Panc1 (cell line): ENCODE measurements around the gene NIPAL3. TPM values are rescaled to one million over a fixed set of nuclear protein-coding genes. Genes with fewer than 3 reads are reported as not detected.

Experiments used
- ATAC-seq: fragments of 200-7000 bp; cut with Tn5 transposase; 2 replicates; pipeline ENCODE4 v1.9.1; 2020; ENCODE audit warnings: mild to moderate bottlenecking, moderate library complexity
- BruUV-seq: library from RNA; stranded (reverse); fragments of 400-500 nt; replicated peaks from 2 replicates; lab custom pipeline; 2021; lab: Mats Ljungman, UMichigan
- CTCF ChIA-PET: fragments of 300-600 bp; sonication (Branson Sonifier 250); formaldehyde crosslinking; loops from one replicate; lab custom pipeline; 2022; ENCODE audit warnings: antibody characterized with exemption; lab: Charles Lee
- POLR2A ChIA-PET: fragments of 300-600 bp; sonication (Branson Sonifier 250); formaldehyde crosslinking; loops from one replicate; lab custom pipeline; 2022; ENCODE audit warnings: antibody characterized with exemption; lab: Charles Lee
- DNase-seq: peaks from one replicate; pipeline ENCODE4 v3.0.0-alpha.2; 2010; ENCODE audit warnings: low read depth, low spot score
- H3K27ac ChIP-seq: 2 replicates; pipeline ENCODE4 v1.5.1; 2011; ENCODE audit warnings: mild to moderate bottlenecking, low read length, inconsistent platforms
- H3K27me3 ChIP-seq: fragments of 200-500 bp; sonication (Bioruptor generic); 2 replicates; pipeline ENCODE4 v1.6.0; 2014; ENCODE audit warnings: low read length, inconsistent platforms; ENCODE audit not compliant: control insufficient read depth, insufficient read depth
- H3K36me3 ChIP-seq: fragments of 200-500 bp; sonication (Bioruptor generic); 2 replicates; pipeline ENCODE4 v1.5.1; 2014; ENCODE audit warnings: inconsistent platforms, mild to moderate bottlenecking, low read length, moderate library complexity; ENCODE audit not compliant: control insufficient read depth, insufficient read depth
- H3K4me1 ChIP-seq: 2 replicates; pipeline ENCODE4 v1.5.1; 2011; ENCODE audit warnings: inconsistent platforms, mild to moderate bottlenecking, low read length, moderate library complexity; ENCODE audit not compliant: control insufficient read depth, insufficient read depth
- H3K4me3 ChIP-seq, 2 experiments: 2 replicates each; pipeline ENCODE4 v1.5.1; 2011 to 2012; ENCODE audit warnings: low read depth in 2 of 2, low read length in 2 of 2, mild to moderate bottlenecking in 2 of 2, inconsistent platforms in 1 of 2, moderate library complexity in 1 of 2
- H3K9me3 ChIP-seq: fragments of 200-500 bp; sonication (Bioruptor generic); 2 replicates; pipeline ENCODE4 v1.5.1; 2014; ENCODE audit warnings: low read depth, mild to moderate bottlenecking, inconsistent platforms, low read length, moderate library complexity; ENCODE audit not compliant: control insufficient read depth, insufficient read depth
- POLR2AphosphoS5 ChIP-seq: IDR thresholded peaks from 2 replicates; pipeline ENCODE4 v1.6.1; 2012; ENCODE audit warnings: mild to moderate bottlenecking, low read depth, low read length, moderate library complexity
- REST ChIP-seq, 2 experiments: IDR thresholded peaks; 2 replicates each; pipeline ENCODE4 v1.6.1; 2011 to 2012; ENCODE audit warnings: low read depth in 2 of 2, control low read depth in 1 of 2, low read length in 1 of 2, mild to moderate bottlenecking in 1 of 2, moderate library complexity in 1 of 2; ENCODE audit not compliant: insufficient read depth in 1 of 2
- SIN3A ChIP-seq: IDR thresholded peaks from 2 replicates; pipeline ENCODE4 v1.6.1; 2012; ENCODE audit warnings: low read depth, mild to moderate bottlenecking, low read length, moderate library complexity, borderline replicate concordance; ENCODE audit not compliant: insufficient read depth
- TCF7L2 ChIP-seq: IDR thresholded peaks from 2 replicates; pipeline ENCODE4 v1.6.1; 2011; ENCODE audit warnings: mild to moderate bottlenecking, low read depth, low read length, inconsistent platforms
- in situ Hi-C: cut with HindIII; loops from 2 replicates; pipeline ENCODE4 v1.10.0; 2016; ENCODE audit warnings: low sequenced_read_pairs, low pct_unique_long_range_greater_than_20kb
- intact Hi-C: fragments of 100-400 bp; cut with micrococcal nuclease; formaldehyde crosslinking; loops from one replicate; pipeline ENCODE4 v1.10.0; 2022; ENCODE audit not compliant: unreplicated experiment
- total RNA-seq: library from RNA; stranded (reverse); gene quantifications from one replicate; pipeline ENCODE4 v1.2.1, GENCODE V29; 2021; ENCODE audit not compliant: unreplicated experiment
- TF ChIP-seq, protein P1 (sequence below): fragments of 450-650 bp; IDR thresholded peaks from 2 replicates; pipeline ENCODE4 v1.5.1; 2017; ENCODE audit warnings: mild to moderate bottlenecking

Gene NIPAL3
- total RNA-seq, 1 experiment from 2014 or later = 13.6 TPM

DNA sequence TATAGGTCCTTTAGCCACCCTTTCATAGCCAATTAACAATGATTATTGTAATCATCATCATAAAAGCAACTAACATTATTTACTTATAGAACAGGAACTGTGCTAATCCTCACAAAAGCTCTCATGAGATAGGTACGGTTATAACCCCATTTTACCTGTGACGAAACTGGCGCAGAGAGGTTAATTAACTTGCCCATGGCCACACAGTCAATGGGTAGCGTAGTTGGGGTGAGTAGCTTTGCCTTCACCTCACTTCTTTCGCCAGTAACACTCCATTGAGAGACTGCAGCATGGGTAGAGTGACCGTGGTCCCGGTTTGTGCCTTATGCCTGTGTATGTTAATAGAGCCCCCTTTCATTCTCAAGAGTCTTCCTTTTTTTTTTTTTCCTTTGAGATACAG is 10.3 kb downstream of the NIPAL3 start:
- Histone ChIP-seq H3K27ac (no peak overlapping the region), H3K36me3 (no peaks in the 10 kb centered on the region), H3K4me1 (no peaks in the 10 kb centered on the region), H3K27me3 (no peaks in the 10 kb centered on the region), H3K9me3 (no peaks in the 10 kb centered on the region), H3K4me3 (no peak overlapping the region)
- DNase-seq (no peak), ATAC-seq (no peak)
- intact Hi-C loops = no loop called here
- POLR2A ChIA-PET = interaction anchor here (0.6 to 0.7 kb wide), 2 partner anchors 20 to 1271 kb away, joined by 3 to 8 read pairs; no protein-coding TSS in a partner anchor
- no TSS peak for BruUV-seq
- in situ Hi-C loops = no loop called here
- TF ChIP-seq SIN3A (no peak), POLR2AphosphoS5 (no peak), TCF7L2 (no peak), REST (IDR thresholded peaks at IDR 0.05; ENCODE audit: insufficient read depth in 1 of 2, low read depth in 2 of 2, low read length in 1 of 2) (no peak)
- TF ChIP-seq, protein P1, sequence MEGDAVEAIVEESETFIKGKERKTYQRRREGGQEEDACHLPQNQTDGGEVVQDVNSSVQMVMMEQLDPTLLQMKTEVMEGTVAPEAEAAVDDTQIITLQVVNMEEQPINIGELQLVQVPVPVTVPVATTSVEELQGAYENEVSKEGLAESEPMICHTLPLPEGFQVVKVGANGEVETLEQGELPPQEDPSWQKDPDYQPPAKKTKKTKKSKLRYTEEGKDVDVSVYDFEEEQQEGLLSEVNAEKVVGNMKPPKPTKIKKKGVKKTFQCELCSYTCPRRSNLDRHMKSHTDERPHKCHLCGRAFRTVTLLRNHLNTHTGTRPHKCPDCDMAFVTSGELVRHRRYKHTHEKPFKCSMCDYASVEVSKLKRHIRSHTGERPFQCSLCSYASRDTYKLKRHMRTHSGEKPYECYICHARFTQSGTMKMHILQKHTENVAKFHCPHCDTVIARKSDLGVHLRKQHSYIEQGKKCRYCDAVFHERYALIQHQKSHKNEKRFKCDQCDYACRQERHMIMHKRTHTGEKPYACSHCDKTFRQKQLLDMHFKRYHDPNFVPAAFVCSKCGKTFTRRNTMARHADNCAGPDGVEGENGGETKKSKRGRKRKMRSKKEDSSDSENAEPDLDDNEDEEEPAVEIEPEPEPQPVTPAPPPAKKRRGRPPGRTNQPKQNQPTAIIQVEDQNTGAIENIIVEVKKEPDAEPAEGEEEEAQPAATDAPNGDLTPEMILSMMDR = no peak
- CTCF ChIA-PET = interaction anchor here (0.7 to 1.3 kb wide), 2 partner anchors 10 to 34 kb away, joined by 3 to 5 read pairs; partner anchors contain the start of gene NIPAL3

GRCh38 chr1:24426744-24427544 is 11.3 kb downstream of the NIPAL3 start:
- Histone ChIP-seq H3K27ac (no peak overlapping the region), H3K4me3 (no peak overlapping the region), H3K9me3 (no peaks in the 10 kb centered on the region), H3K4me1 (no peaks in the 10 kb centered on the region), H3K36me3 (no peaks in the 10 kb centered on the region), H3K27me3 (no peaks in the 10 kb centered on the region)
- in situ Hi-C loops (no loop called here), intact Hi-C loops (no loop called here)
- TF ChIP-seq TCF7L2 = no peak
- no peak for TF ChIP-seq REST (IDR thresholded peaks at IDR 0.05; ENCODE audit: insufficient read depth in 1 of 2, low read depth in 2 of 2, low read length in 1 of 2)
- TF ChIP-seq SIN3A = no peak
- TF ChIP-seq POLR2AphosphoS5 = no peak
- TF ChIP-seq, protein P1 = no peak
- no TSS peak for BruUV-seq
- ATAC-seq = no peak
- CTCF ChIA-PET = no interaction called here
- no peak for DNase-seq
- POLR2A ChIA-PET = interaction anchor here (0.7 kb wide), 1 partner anchor 18 kb away, joined by 8 read pairs; no protein-coding TSS in a partner anchor
